GM23338 (cell line): Measurements from ENCODE around the gene DENND2C.

Source experiments
- CREB1 ChIP-seq: fragments of 250-450 bp; sonication (Bioruptor Pico); IDR thresholded peaks from 2 replicates; pipeline ENCODE4 v1.5.0; 2020; ENCODE audit warnings: low read depth, mild to moderate bottlenecking, moderate library complexity
- CTCF ChIP-seq, 2 experiments: fragments of 200-600 bp in 1 of 2; sonication (generic) in 1 of 2; conservative IDR thresholded peaks; 2 replicates each; pipeline versions ENCODE4 v1.5.1 to v1.6.1; 2016 to 2017; ENCODE audit warnings: antibody characterized with exemption in 2 of 2, low read depth in 2 of 2, mild to moderate bottlenecking in 2 of 2, moderate library complexity in 1 of 2
- ETS1 ChIP-seq: IDR thresholded peaks from 2 replicates; pipeline ENCODE4 v1.6.1; 2016; ENCODE audit warnings: antibody characterized with exemption
- EZH2 ChIP-seq: fragments of 200-600 bp; sonication (generic); IDR thresholded peaks from one replicate; pipeline ENCODE4 v1.8.0; 2017; ENCODE audit warnings: antibody characterized with exemption, mild to moderate bottlenecking, low read depth; ENCODE audit not compliant: unreplicated experiment
- EZH2phosphoT487 ChIP-seq: fragments of 200-600 bp; sonication (generic); IDR thresholded peaks from one replicate; pipeline ENCODE4 v1.8.1; 2018; ENCODE audit warnings: antibody characterized with exemption; ENCODE audit not compliant: unreplicated experiment
- JUNB ChIP-seq: IDR thresholded peaks from one replicate; pipeline ENCODE4 v1.6.1; 2016; ENCODE audit warnings: antibody characterized with exemption; ENCODE audit not compliant: unreplicated experiment
- NANOG ChIP-seq: IDR thresholded peaks from 2 replicates; pipeline ENCODE4 v1.6.1; 2016; ENCODE audit warnings: antibody characterized with exemption, borderline replicate concordance
- POLR2AphosphoS5 ChIP-seq: IDR thresholded peaks from 2 replicates; pipeline ENCODE4 v1.6.1; 2016; ENCODE audit warnings: antibody characterized with exemption, low read depth
- REST ChIP-seq: IDR thresholded peaks from one replicate; pipeline ENCODE4 v1.6.1; 2018; ENCODE audit warnings: antibody characterized with exemption; ENCODE audit not compliant: unreplicated experiment
- STAT1 ChIP-seq: IDR thresholded peaks from one replicate; pipeline ENCODE4 v1.6.1; 2016; ENCODE audit warnings: antibody characterized with exemption; ENCODE audit not compliant: unreplicated experiment
- ZNF114 ChIP-seq: fragments of 250-450 bp; sonication (Bioruptor Pico); IDR thresholded peaks from 2 replicates; pipeline ENCODE4 v1.5.0; 2020; ENCODE audit warnings: mild to moderate bottlenecking, moderate library complexity
- ZNF462 ChIP-seq: fragments of 250-450 bp; sonication (Bioruptor Pico); IDR thresholded peaks from 2 replicates; pipeline ENCODE4 v1.5.0; 2020; ENCODE audit warnings: mild to moderate bottlenecking, moderate library complexity

- no peak for TF ChIP-seq EZH2phosphoT487
- TF ChIP-seq CTCF (conservative IDR thresholded peaks at IDR 0.05; ENCODE audit: low read depth in 2 of 2) = no peak
- no peak for TF ChIP-seq POLR2AphosphoS5
- no peak for TF ChIP-seq EZH2
- no peak for TF ChIP-seq REST
- no peak for TF ChIP-seq CREB1 (CRISPR knock-in tag)
- no peak for TF ChIP-seq JUNB
- TF ChIP-seq STAT1 = no peak
- no peak for TF ChIP-seq NANOG
- no peak for TF ChIP-seq ETS1
- TF ChIP-seq ZNF462 (CRISPR knock-in tag) = no peak
- TF ChIP-seq ZNF114 (CRISPR knock-in tag) = no peak
Observed at GRCh38 chr1:114610546-114611245, 59.2 kb downstream of the DENND2C start.
